AG20443 (cell line): ENCODE results near the gene SALL3.

Experiments
- DNase-seq: peaks from one replicate; pipeline ENCODE4 v3.0.0; 2012; ENCODE audit warnings: low spot score, mixed read lengths

SALL3 gene

DNA sequence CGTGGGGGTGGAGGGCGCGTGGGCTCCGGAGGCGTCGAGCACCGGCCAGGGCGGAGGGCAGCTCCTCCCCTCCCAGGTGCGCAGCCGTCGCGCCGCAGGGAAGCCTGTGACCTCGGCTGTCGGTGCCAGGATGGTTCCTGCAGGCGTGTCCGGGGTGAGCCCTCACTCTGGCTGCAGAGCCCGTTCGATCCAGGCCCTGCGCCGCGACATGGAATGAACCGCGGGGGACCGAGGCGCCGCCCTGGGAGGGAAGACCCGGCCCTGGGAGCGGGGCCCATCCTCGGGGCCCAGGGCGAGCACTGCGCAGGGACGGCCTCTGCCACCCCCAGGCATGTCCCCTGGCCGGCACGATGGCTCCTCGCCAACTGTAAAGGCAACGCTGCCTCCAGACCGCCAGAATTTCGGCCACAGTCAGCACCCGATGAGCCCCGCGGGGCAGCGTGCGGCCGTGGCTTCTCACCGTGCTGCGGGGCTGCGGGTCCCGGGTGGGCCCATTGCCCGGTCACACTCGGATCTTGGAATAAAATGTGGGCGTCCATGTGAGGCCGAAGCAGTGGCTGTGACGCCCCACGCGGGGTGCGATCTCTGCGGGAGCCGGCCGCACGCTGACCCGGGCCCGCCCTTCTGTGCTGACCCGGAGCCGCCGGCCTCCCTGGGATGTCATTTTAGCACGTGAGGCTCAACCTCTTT lies 26.6 kb downstream of the SALL3 start:
- no peak for DNase-seq

DNA sequence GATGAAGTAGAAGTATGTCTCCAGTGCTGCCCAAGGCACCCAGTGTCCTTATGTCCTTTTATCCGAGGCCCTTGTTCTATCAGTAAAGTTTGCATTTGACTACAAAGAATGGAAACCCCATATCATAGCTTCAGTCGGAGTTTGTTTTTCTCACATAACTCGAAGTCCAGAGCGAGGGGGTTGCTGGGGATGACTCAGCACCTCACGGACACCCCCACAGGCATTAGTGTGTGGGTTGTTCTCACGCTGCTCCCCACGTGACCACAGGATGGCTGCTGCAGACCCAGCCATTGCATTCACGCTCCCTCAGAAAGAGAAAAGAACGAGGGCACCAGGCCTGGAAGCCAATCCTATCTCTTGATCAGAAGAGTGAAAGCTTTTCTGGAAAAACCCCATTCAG lies 27.8 kb downstream of the SALL3 start:
- no peak for DNase-seq

DNA sequence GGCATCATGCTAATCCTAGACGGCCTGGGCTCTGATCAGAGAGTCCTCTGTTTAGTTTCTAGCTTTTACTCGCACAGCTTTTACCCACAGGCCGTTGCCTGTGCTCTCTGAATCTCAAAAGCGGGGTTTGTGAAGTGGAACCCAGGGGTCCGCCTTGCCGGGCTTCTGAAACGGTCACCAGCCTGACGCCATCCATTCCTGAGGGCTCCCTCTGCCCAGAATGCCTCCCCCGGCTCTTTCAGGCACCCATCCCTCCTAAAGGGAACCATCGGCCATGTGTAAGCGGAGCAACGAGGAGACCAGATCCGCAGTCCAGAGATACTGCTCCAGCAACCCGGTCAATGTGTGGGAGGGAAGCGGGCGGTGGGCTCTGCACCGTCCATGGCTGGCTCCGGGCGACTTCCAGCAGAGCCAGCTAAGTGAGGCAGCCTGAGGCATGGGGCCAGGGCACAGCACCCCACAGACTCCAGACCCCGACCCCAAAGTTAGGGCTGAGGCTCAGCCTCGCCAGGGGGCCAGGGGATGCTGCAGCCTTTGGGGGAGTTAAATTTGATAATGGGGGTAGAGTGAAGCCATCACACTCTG lies 28.8 kb downstream of the SALL3 start:
- DNase-seq: no peak

DNA sequence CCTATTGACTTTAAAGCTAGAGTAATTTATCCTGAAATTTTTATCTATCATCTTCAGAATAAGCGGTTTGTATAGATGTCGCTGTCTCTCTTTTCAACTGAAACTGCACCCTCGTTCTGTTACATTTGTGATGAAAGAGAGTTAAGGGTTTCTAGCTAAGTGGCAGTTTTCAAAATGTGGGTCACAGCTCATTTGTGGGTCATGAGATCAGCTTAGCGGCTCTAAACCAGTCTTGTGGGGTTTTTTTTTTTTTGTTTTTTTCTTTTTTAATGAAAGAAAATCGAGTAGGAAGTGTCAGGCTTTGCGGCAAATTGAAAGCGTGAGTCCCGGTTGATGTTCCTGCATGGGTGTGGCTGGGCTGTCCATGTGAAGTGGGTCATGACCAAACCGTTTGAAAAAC lies 31.2 kb downstream of the SALL3 start:
- DNase-seq: no peak

DNA sequence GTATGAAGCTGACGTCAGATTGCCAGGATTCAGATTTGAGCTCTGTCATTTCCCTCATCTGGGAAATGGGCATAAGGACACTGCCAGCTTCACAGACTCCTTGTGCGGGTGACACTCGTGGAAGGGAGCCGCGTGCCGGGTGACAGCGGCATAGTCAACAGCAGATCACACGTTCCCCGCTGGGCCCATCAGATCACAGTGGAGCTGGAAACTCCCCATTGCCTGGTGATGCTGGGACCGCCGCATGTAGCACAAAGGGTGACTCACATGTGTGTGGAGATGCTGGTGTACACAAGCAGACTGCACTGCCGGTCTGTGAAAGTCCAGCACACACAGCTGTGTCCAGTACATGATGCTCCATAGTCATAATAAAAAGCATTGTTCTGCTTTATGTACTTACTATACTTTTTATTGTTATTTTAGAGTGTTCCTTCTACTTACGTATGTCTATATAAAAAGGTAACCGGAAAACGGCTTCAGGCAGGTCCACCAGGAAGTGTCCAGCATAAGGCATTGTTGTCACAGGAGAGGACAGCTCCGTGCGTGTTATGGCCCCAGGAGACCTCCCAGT lies 31.8 kb downstream of the SALL3 start:
- DNase-seq: no peak

DNA sequence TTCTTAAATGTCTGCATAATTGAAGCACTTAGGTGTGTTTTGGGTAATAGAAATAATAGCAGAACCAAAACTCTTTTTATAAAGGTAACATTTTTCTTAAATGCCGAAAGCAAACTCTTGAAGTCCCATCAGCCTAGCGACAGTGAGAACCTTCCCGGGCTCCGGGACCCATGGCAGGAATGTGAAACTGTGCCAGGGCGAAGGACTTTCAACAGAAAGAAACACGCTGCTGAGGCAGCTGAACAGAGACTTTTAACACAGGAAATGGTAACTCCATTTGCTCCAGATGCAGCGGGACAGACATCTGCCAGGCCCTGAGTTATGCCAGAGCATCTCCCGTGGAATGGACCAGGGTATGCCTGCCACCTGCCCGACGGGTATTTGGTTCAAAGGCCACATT lies 34.3 kb downstream of the SALL3 start:
- DNase-seq: no peak

DNA sequence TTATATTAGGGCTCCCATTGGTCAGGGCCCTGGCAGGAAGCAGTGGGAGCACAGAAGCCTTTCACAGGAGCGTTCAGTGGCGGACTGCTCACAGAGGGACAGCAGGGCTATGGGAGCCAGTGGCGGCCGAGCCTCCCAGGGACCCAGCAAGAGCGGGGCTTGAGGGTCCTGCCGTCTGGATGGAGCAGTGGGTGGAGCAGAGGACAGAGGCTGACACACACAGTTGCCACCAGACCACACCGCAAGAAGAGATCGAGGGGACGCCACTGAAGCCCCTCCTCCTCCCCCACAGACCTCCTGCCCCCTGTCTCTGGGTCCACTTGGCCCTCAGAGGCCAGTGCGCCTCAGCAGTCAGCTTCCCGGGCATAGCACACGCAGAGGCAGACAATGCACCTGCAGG lies 39.3 kb downstream of the SALL3 start:
- DNase-seq: no peak

DNA sequence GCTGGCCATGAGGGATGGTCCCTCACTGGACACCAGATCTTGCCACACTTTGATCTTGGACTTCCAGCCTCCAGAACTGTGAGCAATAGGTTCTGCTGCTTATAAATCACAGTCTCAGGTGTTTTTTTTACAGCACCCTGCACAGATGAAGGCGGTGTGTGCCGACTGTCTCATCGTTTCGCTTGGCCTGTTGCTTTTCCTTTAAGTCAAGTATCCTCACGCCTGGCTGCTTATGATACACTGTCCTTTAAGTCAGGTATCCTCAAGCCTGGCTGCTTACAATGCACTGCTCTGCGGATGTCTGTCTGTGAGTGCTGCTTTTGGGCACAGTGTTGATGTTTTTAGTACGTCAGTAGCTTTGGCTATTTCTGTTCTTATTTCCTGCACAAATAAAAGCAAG lies 40.3 kb downstream of the SALL3 start:
- DNase-seq: no peak

DNA sequence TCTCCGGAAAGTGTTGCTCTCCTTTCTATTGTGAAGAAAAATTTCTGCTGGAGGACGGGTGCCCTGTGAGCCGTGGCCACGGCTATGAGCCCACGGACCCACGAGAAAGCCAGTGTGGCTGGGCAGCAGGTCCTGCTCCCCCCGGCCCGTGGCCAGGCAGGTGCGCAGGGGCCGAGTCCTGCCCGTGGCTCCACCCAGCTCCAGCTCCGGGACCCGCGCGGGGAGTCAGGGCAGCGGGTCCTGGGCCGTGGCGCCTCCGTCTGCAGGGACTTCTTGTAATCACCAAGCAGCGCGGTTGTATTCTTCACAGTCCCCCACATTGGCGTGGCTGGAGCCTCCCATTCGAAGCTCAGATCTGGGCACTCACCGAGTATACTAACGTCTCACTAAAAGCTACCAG lies 43.0 kb downstream of the SALL3 start:
- no peak for DNase-seq

DNA sequence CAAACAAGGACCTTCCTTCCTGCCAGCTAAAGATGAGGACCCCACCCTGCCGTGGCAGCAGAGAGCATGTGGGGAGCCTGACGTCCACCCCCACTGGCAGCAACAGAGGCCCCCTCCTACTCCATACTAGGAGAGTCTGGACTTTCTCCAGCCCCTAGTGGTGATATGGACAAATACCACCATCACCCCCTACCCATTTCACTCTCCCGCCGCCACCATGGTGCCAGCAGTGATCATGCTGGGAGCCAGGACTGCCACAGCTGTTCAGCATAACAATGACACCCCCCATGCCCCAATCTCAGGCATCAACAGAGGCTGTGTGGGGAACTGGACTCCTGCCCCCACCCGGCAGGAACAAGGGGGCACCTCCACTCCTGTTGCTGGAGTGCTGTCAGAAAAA lies 46.9 kb downstream of the SALL3 start:
- DNase-seq: no peak

DNA sequence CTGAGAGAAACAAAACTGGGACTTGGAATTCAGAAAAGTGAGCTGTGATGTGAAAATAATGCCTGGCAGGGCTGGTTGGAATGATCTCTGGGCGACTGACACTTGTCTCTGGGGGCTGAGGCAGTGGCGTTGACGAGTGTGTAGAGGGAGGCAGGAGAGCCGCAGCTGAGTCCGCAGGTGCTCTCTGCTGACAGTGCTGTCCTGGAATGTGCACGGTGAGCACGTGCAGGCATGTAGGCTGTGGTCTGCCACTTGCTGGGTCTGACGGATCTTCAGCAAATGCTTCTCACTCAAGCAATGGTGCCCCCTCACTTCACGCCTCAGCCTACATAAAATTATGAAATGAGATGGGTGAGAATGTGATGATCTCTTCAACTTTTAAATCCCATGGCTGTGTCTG lies 51.1 kb downstream of the SALL3 start:
- no peak for DNase-seq

DNA sequence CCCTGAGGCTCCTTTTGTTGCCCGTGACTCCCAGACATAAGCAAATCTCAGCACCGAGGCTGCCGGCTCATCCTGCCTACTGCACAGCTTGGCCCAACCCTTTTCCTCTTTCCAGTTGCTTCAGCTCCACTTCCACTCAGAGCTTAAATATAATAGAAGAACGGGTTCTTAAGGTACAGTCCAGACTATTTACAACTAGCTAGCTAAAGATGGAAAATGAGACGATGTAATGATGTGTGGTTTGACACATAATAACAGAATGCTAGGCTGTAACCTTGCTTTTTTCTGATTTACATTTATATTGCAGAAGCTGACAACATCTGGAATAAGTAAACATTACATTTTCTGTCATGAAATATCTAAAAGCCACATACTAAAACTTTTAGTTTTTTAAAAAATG lies 62.7 kb downstream of the SALL3 start:
- no peak for DNase-seq

DNA sequence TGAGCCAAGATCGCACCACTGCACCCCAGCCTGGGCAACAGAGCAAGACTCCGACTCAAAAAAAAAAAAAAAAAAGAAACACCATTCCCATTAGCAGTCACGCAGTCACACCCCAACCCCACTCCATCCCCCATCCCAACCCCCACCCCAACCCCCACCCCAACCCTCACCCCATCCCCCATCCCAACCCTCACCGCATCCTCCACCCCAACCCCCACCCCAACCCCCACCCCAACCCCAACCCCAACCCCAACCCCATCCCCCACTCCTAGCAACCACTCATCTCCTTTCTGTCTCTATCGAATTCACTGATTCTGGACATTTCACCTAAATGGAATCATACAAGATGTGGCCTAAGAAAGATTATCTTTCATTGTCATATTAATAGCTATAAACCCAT lies 63.7 kb downstream of the SALL3 start:
- DNase-seq: no peak

DNA sequence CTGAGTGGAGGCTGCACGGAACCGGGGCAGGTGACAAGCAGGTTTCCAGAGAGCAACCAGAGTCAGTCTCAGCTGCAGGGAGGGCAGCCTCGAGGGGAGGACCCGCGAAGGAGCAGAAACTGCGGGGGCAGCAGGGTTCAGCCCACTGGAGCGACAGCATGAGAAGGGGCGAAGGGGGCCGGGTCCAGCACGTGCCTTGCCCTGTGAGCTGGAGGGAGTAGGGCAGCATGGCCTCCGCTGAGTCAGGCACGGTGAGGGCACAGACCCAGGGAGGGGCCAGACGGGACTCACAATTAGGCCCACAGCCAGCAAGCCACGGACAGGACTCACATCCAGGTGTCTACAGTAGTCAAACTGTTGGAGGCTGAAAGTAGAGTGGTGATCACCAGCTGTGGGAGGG lies 66.9 kb downstream of the SALL3 start:
- no peak for DNase-seq

DNA sequence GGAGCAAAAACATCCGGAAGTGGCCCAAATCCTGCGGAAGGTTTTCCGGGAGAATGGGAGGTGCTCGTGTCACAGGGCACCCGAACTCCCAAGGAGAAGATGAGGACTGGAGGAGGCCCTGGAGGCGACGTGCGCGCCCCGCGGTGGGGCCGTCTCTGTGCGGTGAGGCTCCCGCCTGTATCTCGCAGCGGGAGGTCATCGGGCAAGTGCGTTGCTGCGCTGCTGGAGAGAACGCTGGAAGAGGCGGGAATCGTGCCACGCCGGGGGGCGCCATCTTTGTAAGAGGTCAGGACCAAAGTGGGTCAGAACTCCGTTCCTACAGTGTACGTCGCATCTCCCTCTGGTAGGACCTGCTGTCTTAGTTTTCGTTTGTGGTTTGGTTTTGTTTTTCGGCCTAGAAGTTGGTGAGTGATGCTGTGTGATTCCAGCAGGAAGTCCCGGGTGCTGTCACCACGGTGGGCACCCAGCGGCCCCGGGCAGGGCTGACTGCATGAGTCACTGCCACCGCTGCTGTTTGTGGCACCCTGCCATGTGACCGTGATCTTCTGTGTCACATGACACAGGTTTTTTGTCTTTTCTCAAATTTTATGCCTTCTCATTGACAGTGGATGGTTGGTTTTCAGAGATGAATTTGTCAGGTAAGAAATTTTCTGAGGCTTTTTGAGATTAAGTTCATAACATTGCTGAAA lies 68.1 kb downstream of the SALL3 start:
- DNase-seq: no peak

DNA sequence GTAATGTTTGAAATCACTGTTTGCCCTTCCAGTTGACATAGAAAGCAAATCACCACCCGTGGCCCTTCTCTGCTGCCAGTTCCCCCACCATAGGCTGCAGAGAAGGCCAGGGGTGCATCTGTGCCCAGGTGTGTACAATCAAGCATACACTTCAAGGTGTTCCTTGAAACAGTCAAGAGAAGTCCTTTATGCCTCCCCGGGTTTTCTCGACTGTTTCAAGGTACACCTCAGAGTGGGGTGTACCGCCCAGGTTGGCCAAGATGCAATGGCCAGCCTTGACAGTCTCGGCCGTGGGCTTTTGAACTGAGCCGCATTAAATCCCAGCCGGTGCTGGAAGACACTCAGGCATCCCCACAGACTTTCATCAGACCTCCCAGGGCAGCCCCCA lies 68.6 kb downstream of the SALL3 start:
- no peak for DNase-seq

DNA sequence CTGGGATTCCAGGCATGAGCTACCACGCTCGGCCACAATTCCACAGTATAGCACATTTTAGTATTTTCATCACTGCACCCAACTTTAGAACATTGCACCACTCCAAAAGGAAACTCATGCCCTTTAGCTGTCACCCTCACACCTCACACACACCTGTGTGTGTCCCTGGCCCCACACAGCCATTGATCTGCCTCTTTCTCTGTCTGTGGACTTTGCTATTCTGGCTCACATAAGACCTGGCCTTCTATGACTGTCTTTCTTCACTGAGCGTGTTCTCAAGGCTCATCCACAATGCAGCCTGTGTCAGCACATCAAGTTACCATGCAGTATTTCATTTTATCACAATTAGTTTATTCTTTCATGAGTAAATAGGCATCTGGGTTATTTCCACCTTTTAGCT lies 69.9 kb downstream of the SALL3 start:
- no peak for DNase-seq
